ENCODE results near the gene ALDH3B1. TPM values are rescaled to one million over a fixed set of nuclear protein-coding genes. Genes with fewer than 3 reads are reported as not detected.
"Not testable (repeated sequence)": the region's sequence is repeated elsewhere in the genome, so short reads cannot be mapped to it uniquely, and the experiment has no call there.

ALDH3B1 gene, protein sequence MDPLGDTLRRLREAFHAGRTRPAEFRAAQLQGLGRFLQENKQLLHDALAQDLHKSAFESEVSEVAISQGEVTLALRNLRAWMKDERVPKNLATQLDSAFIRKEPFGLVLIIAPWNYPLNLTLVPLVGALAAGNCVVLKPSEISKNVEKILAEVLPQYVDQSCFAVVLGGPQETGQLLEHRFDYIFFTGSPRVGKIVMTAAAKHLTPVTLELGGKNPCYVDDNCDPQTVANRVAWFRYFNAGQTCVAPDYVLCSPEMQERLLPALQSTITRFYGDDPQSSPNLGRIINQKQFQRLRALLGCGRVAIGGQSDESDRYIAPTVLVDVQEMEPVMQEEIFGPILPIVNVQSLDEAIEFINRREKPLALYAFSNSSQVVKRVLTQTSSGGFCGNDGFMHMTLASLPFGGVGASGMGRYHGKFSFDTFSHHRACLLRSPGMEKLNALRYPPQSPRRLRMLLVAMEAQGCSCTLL
- total RNA-seq (2014; rRNA removed), result 59.0 and 60.2 TPM in 2 replicates
- polyA plus RNA-seq (2012), result 61.5 TPM

DNA sequence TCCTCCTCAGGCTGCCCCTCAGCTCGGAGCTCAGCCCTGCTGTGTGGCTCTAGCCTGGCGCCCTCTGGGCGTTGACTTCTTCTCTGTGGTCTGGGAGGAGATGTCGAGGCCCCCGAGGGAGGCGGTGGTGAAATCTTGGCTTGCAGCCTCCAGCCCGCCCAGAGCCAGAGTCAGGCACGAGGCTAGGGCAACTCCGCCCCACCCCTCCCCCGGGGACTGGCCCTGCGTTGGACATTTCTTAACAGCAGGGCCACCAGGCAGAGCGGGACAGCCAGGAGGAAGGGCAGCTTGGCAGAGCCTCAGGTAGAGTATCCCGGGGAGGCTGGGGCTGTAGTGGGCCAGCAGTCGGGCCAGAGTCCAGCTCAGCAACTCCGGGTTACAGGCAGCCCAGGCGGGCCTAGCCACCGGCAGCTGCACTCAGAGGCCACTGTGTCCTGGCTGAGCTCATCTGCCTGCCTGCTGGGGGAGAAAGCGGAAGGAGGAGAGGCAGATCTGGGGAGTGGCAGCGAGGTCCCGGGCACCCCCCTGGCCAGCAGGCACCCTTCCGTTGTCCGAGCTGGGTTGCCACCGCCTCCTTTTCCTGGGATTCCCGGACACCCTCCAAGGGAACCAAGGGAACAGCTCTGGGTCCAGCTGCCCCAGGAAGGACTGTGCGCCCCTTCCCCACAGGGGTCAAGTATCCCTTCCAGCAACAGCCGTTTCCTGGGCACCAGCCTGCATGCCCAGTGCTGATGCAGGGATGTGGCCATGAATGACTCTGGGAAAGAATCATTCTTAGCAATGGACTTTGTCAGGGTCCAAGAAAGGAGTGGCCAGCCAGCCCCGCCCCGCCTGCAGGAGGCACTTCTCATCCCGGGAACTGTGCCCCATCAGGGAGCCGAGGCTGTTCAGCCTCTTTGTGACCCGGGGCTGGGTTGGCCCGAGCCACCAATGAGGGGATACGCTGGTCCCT is at the start of gene ALDH3B1:
Gene ALDH3B1, plus strand, starts transcription at position 238 of the 952 bp plus-strand sequence. CDS start 4,971 bp downstream, outside the sequence.
- peak; percentile 95 for DNase-seq (ENCODE audit: low read depth)

DNA sequence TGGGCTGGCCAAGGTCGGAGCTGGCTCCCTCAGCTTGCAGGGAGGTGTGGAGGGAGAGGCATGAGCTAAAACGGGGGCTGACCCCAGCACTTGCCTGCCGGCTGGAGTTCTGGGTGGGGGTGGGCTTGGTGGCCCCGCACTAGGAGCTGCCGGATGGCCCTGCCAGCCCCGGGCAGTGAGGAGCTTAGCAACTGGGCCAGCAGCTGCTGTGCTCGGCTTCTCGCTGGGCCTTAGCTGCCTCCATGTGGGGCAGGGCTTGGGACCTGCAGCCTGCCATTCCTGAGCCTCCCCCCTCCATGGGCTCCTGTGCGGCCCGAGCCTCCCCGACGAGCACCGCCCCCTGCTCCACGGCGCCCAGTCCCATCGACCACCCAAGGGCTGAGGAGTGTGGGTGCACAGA is 46.9 kb upstream of the ALDH3B1 start:
- DNase-seq (ENCODE audit: low read depth), result not testable (repeated sequence)

DNA sequence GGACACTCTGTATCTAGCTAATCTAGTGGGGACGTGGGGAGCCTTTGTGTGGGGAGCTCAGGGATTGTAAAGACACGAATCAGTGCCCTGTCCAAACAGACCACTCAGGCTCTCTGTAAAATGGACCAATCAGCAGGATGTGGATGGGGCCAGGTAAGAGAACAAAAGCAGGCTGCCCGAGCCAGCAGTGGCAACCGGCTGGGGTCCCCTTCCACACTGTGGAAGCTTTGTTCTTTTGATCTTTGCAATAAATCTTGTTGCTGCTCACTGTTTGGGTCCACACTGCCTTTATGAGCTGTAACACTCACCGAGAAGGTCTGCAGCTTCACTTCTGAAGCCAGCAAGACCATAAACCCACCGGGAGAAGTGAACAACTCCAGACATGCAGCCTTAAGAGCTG is 46.2 kb upstream of the ALDH3B1 start:
- not testable (repeated sequence) for DNase-seq (ENCODE audit: low read depth)

DNA sequence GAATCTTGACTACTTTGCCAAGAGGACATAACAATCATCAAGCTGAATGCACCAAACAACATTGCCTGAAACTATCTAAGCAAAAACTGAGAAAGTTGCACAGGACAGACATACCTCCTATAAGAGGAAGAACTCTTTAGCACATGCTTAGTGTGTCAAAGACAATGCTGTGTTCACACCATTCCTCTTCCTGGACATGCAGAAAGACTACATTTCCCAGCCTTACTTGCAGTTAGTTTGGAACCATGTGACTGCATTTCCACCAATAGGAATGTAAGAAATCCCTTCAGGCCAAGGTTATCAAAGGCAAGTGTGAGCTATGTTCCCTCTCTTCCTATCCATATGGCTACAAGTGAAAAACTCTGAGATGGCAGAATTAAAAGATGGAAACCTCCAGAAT is 45.4 kb upstream of the ALDH3B1 start:
- DNase-seq (ENCODE audit: low read depth), result not testable (repeated sequence)

DNA sequence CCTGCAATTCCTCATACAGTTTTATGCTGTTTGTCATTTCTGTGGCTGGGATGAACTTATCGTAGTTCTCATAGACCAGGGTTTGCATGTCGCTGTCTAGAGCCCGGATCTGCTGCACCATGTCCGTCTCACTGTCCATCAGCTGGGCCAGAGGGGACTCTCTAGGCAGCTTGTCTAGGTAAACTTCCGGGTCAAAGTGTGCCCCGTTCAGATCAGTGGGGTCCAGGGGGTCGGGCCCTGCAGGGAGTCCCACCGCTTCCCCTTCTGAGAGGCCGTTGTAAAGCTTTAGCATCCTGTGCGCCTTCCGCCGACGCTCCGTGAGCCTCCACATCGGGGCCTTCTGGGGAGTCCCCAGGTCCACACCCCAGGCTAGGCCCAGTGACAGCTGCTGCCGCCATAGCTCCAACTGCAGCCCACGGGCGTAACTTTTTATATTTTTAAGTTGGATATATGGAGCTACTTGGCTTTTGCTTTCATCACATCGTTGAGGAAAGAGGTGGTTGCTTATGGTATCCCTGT is 44.2 kb upstream of the ALDH3B1 start:
- DNase-seq (ENCODE audit: low read depth), result not testable (repeated sequence)

DNA sequence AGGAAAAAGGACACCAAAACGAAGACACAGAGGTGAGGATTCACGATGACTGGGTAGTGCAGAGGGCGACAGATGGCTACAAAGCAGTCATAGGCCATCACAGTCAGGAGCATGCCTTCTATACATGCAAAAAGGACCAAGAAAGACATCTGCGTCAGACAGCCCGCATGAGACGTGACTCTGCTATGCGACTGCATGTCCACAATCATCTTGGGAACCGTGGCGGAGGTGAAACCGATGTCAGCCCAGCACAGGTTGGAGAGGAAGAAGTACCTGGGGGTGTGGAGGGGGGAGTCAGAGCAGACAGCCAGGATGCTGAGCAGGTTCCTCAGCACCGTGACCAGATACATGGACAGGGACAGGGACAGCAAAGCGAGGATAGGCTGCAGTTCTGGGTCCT is 35.4 kb upstream of the ALDH3B1 start:
- DNase-seq (ENCODE audit: low read depth), result not testable (repeated sequence)

DNA sequence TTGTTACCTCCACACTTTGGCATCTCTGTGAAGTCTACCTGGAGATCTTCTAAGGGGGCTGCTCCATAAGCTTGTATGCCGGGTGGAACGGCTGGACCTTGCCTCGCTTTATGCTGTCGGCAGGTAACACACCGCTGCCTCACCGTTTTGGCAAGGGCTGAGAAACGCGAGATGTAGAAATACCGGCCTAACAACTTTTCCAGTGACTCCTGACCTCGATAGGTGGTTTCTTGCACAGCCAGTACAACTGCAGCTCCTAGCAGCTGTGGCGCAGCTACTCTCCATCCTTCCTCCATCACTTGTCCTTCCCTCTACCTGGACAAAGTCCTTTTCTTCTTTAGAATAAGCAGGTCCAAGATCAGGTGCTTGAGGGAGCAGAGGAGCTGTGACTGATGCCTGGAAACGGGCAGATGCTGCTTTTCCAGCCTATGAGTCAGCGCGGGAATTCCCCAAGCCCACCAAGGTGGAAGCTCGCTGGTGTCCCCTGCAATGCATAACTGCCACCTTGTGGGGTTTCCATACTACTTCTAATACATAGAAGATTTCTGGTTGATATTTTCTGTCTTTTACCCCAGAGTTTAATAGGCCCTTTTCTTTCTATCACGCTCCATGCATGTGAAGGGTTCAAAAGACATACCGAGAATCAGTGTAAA is 31.2 kb upstream of the ALDH3B1 start:
- DNase-seq (ENCODE audit: low read depth), result not testable (repeated sequence)

DNA sequence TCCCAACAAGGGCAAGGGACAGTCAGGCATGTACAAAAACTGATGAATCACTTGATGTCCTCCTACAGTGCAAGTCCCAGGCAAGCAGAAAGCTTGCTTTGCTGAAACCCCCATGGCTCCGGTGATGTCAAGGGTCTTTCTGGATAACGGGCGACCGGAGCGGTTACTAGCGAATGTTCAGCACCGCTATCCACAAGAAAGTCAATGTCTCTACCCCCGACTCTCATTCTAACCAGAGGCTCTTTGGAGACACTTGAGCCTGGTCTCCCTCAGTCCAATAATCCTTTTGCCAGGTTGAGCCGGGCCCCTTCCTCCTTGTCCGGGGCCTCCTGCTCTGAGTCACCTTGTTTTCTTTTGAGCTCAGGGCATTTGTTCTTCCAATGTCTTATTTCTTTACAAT is 28.9 kb upstream of the ALDH3B1 start:
- not testable (repeated sequence) for DNase-seq (ENCODE audit: low read depth)

DNA sequence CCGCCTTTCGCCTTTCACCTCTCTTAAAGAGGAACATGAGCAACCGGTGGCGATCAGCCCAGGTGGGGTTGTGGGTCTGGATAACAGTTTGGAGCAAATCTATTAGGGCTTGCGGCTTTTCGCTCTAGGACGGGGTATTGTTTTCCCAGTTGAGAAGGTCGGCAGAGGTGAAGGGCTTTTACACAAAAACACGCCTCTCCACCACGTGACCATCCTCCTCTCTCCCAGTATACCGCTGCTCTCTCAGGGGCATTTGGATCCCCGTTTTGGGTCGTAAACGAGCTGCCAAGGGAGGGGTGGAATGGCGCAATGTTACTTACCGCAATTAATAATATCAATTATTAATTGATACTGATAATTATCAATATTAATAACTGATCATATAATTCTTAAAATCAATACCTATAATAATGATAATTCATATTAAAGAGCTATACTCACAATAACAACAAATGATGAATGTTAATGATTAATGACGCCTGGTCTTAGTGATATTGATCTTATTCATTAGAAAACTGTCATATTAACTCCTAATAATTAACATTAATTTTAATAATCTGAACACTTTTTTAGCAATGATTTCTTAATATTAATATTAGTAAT is 27.8 kb upstream of the ALDH3B1 start:
- DNase-seq (ENCODE audit: low read depth), result not testable (repeated sequence)

DNA sequence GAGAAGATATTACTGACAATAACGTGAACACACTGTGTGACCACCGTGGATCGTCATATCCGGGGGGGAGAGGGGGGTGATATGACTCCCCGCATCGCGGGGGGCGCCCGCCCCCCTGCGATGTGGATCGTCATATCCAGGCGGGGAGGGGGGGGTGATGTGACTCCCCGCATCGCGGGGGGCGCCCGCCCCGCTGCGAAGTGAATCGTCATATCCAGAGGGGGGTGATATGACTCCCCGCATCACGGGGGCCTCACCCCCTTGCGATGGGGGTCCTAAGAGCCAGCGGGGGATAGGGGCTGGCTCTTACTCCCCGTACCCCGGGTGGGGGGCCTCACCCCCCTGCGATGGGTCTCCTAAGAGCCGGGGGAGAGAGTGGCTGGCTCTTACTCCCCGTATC is 26.2 kb upstream of the ALDH3B1 start:
- DNase-seq (ENCODE audit: low read depth), result no peak

DNA sequence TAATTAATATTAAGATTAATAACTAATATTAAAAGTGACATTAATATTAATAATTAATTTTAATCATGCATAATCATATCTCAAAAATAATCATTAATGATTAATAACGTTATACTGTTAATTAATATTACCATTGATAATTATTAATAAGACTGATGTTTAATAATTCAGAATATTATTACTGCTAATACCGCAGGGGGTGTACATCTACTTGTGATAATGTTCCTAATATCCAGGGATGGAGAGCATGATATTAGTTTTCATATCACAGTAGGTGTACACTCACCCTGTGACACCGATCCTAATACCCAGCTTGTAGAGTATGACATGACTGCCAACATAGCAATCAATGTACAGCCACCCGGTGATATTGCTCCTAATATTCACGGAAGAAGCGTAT is 24.8 kb upstream of the ALDH3B1 start:
- not testable (repeated sequence) for DNase-seq (ENCODE audit: low read depth)

DNA sequence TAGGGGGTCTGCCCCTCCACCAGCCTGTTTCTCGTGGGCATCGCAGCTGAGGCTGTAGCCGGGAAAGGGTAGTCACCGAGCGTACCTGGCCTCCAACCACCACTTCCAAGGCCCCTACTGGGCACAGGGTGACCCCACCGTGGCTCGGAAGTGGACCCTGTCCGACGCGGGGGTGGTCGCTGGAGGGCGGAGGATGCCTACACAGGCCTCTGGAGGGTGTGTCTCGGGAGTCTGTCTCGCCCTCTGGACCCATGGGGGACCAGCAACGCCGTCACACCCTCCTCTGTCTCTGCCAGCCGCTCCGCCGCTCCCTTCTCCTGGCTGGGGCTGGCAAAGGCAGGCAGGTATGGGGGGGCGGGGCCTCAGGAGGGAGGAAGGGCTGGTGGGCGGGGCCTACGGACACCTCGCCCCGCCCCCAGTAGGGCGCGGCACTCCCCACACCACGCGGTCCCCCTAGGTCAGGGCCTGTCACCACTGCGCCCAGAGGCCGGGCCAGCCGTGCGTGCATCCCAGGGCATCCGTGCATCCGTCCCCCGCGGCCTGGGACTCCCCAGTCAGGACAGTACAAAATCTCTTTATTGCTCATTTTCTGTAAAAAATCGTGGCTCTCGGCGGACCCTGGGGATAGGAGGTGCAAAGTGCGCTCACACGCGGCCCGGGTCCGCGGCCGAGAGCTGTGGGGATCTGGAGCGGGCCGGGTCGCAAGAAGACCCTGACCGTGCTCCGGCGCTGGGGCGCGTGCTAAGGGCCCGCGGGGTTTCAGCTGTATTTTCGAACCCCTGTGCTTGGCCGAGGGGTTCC is 19.4 kb upstream of the ALDH3B1 start:
- DNase-seq (ENCODE audit: low read depth), result not testable (repeated sequence)

DNA sequence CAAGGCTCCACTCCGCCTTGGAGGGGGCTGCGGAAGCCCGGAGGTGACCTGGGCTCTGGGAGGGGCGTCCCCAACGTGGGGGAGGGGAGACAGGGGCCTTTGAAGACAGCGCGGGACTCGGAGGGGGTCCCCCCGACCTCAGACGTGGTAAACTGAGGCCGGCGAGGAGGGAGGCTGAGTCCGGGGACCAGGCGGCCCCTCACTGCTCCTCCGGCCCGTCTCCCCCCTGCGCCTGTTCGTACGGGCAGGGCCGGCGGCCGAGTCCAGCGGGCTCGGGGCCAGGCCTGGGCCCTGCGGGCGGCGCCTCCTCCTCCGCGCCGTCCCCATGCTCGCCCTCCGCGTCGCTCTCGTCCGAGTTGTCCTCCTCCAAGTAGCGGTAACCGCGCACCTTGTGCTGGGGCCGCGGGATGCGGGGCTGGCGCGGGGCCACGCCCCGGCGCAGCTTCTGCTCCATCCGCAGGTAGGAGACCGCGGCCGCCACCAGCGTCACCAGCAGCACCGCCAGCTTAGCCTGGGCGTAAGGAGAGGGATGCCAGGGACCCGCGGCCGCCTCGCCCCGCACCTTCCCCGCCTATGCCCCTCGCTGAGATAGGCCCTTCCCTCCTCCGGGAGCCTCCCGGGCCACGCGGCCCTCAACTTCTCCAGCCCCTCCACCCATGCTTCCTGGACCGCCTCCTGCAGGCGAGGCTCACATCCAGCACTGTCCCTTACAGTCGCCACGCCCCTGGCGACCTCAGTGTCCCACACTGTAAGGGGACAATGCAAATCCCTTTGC is 18.6 kb upstream of the ALDH3B1 start:
- DNase-seq (ENCODE audit: low read depth), result not testable (repeated sequence)

DNA sequence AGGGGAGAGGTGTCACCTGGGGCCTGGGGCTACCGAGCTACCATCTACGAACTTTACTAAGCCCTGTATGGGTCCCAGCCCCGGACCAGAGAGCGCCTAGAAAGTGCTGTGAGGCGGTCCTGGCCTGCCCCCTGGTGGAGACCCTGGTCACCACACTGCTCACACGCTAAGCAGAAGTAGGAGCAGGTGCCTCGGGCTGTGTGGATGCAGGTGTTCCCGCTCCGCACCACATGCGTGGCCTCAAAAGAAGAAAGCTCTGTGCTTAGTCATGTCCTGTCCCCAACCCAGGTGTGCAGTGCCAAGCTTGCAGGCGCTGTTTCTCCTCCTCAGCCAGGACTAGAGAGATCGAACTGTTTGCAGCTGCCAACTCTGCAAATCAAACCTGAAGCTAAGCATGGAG is 16.3 kb upstream of the ALDH3B1 start:
- DNase-seq (ENCODE audit: low read depth), result not testable (repeated sequence)

DNA sequence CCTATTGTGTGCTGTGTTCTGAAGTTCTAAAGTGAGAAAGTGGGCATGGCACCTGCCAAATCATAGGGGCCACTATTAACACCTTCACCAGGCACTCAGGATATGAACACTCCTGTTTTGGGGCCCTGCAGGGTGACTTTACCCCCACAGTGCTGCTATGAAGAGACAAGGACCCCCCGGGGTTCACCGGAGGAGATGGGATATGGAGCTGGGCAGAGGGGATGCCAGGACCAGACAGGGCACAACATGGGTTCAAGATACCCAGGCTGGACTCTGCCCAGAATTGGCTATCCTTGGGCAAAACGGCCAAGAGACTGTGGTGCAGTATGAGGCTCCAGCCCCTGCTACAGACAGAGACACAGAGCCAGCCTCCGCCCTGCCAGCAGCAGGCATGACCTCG is 15.7 kb upstream of the ALDH3B1 start:
- not testable (repeated sequence) for DNase-seq (ENCODE audit: low read depth)

DNA sequence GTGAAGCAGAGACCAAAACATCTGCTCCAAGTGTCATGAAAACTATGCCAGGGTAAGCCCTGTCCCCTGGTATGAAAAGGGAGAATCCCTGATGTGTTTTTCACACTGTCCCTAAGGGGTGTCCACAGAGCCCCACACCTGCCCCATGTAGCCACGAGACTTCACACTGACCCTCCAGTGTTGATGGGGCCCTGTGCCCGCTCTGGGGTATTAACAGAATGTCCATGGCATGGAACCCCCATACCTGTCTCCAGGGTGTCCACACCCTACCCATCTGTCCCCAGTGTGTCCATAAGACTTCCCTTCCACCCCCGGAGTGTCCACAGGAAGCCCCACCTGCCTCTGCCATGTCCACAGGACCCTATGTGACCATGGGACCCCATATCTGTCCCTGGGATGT is 15.0 kb upstream of the ALDH3B1 start:
- DNase-seq (ENCODE audit: low read depth), result not testable (repeated sequence)

DNA sequence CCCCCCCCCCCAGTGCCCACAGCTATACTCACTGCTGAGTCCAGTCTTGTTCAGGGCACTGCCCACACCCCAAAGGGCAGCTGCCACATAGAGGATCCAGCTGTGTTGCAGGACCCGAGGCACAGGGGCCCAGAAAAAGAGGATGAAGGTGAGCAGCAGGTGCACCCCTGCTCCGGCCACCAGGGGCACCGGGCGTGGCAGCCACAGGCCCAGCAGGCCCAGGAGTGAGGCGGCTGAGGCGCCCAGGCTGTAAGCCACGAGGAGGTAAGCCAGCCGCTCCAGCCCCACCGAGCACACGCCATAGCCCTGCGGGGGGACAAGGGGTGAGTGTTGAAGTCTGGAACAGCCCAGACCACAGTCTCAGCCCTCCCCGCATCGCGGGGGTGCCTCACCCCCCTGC is 14.5 kb upstream of the ALDH3B1 start:
- not testable (repeated sequence) for DNase-seq (ENCODE audit: low read depth)

DNA sequence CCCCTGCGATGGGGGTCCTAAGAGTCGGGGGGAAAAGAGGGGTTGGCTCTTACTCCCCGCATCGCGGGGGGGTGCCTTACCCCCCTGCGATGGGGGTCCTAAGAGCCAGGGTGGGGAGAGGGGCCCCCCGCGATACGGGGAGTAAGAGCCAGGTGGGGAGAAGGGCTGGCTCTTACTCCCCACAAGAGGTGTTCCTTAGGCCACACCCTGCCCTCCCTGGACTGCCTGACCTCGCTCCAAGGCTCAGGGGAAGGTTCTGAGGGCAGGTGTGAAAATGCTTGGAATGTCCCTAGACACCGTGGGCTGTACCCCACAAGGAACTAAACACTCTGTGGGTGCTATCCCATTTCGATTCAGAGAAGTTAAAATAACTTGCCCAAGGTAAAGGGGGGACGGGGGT is 14.1 kb upstream of the ALDH3B1 start:
- DNase-seq (ENCODE audit: low read depth), result no peak
